Femur (tissue), 1 donor: ENCODE measurements around the gene WTIP.

ENCODE experiments used
- DNase-seq: peaks from one replicate; pipeline ENCODE4 v3.0.0-alpha.2; 2017

The WTIP gene

GRCh38 chr19:34479396-34479795, 2.2 kb upstream of the WTIP start:
- no peak for DNase-seq

- DNase-seq = no peak
These were observed 1.1 kb upstream of the WTIP start for GRCh38 chr19:34480491-34480890.

GRCh38 chr19:34481861-34482379, 362 bp downstream of the WTIP start:
- DNase-seq = peak; percentile 46

GRCh38 chr19:34482380-34483250, 1.1 kb downstream of the WTIP start:
- DNase-seq = no peak

GRCh38 chr19:34484328-34484727, 2.8 kb downstream of the WTIP start:
- no peak for DNase-seq

GRCh38 chr19:34485831-34486230, 4.3 kb downstream of the WTIP start:
- DNase-seq = no peak

GRCh38 chr19:34487651-34488051, 6.1 kb downstream of the WTIP start:
- no peak for DNase-seq

- DNase-seq = no peak
These were observed 7.6 kb downstream of the WTIP start for GRCh38 chr19:34489175-34489574.

GRCh38 chr19:34490141-34490766, 8.7 kb downstream of the WTIP start:
- DNase-seq = no peak

- no peak for DNase-seq
These were observed 11.6 kb downstream of the WTIP start for GRCh38 chr19:34493038-34493648.

GRCh38 chr19:34493649-34494044, 12.1 kb downstream of the WTIP start:
- no peak for DNase-seq

- DNase-seq = no peak
These were observed 13.0 kb downstream of the WTIP start for GRCh38 chr19:34494601-34495000.

- no peak for DNase-seq
These were observed 13.9 kb downstream of the WTIP start for GRCh38 chr19:34495416-34495815.

GRCh38 chr19:34497112-34497805, 15.7 kb downstream of the WTIP start:
- DNase-seq = no peak

GRCh38 chr19:34499155-34499834, 17.7 kb downstream of the WTIP start:
- no peak for DNase-seq

GRCh38 chr19:34500656-34501120, 19.1 kb downstream of the WTIP start:
- no peak for DNase-seq

GRCh38 chr19:34501339-34502320, 20.1 kb downstream of the WTIP start:
- DNase-seq = peak; percentile 95

GRCh38 chr19:34502582-34503411, 21.2 kb downstream of the WTIP start:
- DNase-seq = no peak

- no peak for DNase-seq
These were observed 22.1 kb downstream of the WTIP start for GRCh38 chr19:34503531-34504272.
